Measurements from ENCODE around the gene GRK6. TPM values are rescaled to one million over a fixed set of nuclear protein-coding genes. Genes with fewer than 3 reads are reported as not detected.
A peak's percentile ranks its signal among the peaks of the same experiment; 100 is the strongest.

Gene GRK6
- total RNA-seq, 1 experiment from 2014 or later: 75.2 TPM

GRCh38 chr5:177482359-177482795 lies 55.9 kb downstream of the GRK6 start:
- Histone ChIP-seq H2BK12ac (ENCODE audit: insufficient read length, low read depth, low read length) (no peak overlapping the region), H3K4me2 (ENCODE audit: insufficient read depth, insufficient read length, low read length) (no peak overlapping the region), H3K27ac (ENCODE audit: insufficient read length, low read depth, low read length) (no peak overlapping the region), H2BK120ac (ENCODE audit: low read depth, low read length, poor library complexity, severe bottlenecking) (no peak overlapping the region), H4K91ac (ENCODE audit: insufficient read length, low read depth, low read length) (no peak overlapping the region), H3K79me2 (ENCODE audit: insufficient read depth, low read length) (no peaks in the 10 kb centered on the region), H3K18ac (ENCODE audit: insufficient read length, low read depth, low read length) (no peak overlapping the region), H2AFZ (ENCODE audit: low read length) (no peak overlapping the region), H3K4me1 (ENCODE audit: insufficient read depth, low read length) (no peaks in the 10 kb centered on the region), H3K56ac (ENCODE audit: insufficient read length, low read depth, low read length) (no peak overlapping the region), H2BK15ac (ENCODE audit: low read depth, low read length) (no peak overlapping the region), H3K79me1 (ENCODE audit: insufficient read depth, low read depth, low read length, poor library complexity, severe bottlenecking) (no peaks in the 10 kb centered on the region), H3T11ph (ENCODE audit: low read length) (no peak overlapping the region), H2AK5ac (ENCODE audit: insufficient read length, low read length) (no peak overlapping the region), H4K20me1 (ENCODE audit: control insufficient read depth, insufficient read depth, insufficient read length) (no peaks in the 10 kb centered on the region), H2BK5ac (ENCODE audit: insufficient read length, low read length) (no peak overlapping the region), H3K14ac (ENCODE audit: insufficient read depth, low read length) (no peak overlapping the region), H3K23ac (ENCODE audit: insufficient read length, low read depth, low read length) (no peak overlapping the region), H3K4ac (ENCODE audit: low read depth, low read length) (no peak overlapping the region), H2BK20ac (ENCODE audit: low read depth, low read length, poor library complexity, severe bottlenecking) (no peak overlapping the region), H3K9me3 (ENCODE audit: control insufficient read depth, low read depth, low read length) (no peaks in the 10 kb centered on the region), H4K5ac (ENCODE audit: insufficient read length, low read depth, low read length) (no peak overlapping the region), H3K27me3 (ENCODE audit: insufficient read depth, low read length) (no peaks in the 10 kb centered on the region), H4K8ac (replicated peaks; ENCODE audit: insufficient read length, low read depth, low read length) (no peak overlapping the region), H3K9ac (ENCODE audit: extremely low read depth, insufficient read length, low read length) (no peak overlapping the region), H3K23me2 (ENCODE audit: insufficient read length, low read depth, low read length, poor library complexity, severe bottlenecking) (no peaks in the 10 kb centered on the region)
- peak overlapping the region in 2 of 3 experiments; percentile 35 to 84; a peak in 4 of 7 replicates for H3K27ac Mint-ChIP-seq
- no CpG with 5 or more reads among the region's 10 CpGs for WGBS (ENCODE audit: extremely low coverage, insufficient read length, low lambda C conversion rate)
- peaks cover 0 to 9% of the 10 kb centered on the region in 2 experiments; a peak in 1 of 4 replicates for H3K4me1 Mint-ChIP-seq
- no peak for DNase-seq
- no peak overlapping the region for H3K4me3 Mint-ChIP-seq
- no peak for TF ChIP-seq CTCF (conservative IDR thresholded peaks at IDR 0.05)
- H3K36me3 Mint-ChIP-seq (ENCODE audit: insufficient read depth in 1 of 3, low read depth in 3 of 3): peaks cover 26 to 68% (median 62%) of the 10 kb centered on the region in 3 experiments
- no peaks in the 10 kb centered on the region for H3K9me3 Mint-ChIP-seq
- H3K27me3 Mint-ChIP-seq (ENCODE audit: low read depth): no peaks in the 10 kb centered on the region; the same call in none of the 2 replicates
